Testis (tissue), 2 donors: ENCODE data around the gene MOV10L1.

ENCODE experiments used
- POLR2A ChIP-seq: fragments of 450-650 bp; IDR thresholded peaks from one replicate; pipeline ENCODE4 v1.6.1; 2017; ENCODE audit warnings: antibody characterized with exemption, mild to moderate bottlenecking, moderate library complexity
- TF ChIP-seq, protein P1 (sequence below), 3 experiments: fragments of 450-650 bp in 2 of 3; fragments of 200-600 bp in 1 of 3; sonication (generic) in 1 of 3; IDR thresholded peaks; one replicate each; pipeline ENCODE4 v1.5.1; 2016 to 2019; ENCODE audit warnings: antibody characterized with exemption in 3 of 3, mild to moderate bottlenecking in 2 of 3, moderate library complexity in 1 of 3

GRCh38 chr22:50123119-50123518 is 33.3 kb downstream of the MOV10L1 start:
- TF ChIP-seq, protein P1, sequence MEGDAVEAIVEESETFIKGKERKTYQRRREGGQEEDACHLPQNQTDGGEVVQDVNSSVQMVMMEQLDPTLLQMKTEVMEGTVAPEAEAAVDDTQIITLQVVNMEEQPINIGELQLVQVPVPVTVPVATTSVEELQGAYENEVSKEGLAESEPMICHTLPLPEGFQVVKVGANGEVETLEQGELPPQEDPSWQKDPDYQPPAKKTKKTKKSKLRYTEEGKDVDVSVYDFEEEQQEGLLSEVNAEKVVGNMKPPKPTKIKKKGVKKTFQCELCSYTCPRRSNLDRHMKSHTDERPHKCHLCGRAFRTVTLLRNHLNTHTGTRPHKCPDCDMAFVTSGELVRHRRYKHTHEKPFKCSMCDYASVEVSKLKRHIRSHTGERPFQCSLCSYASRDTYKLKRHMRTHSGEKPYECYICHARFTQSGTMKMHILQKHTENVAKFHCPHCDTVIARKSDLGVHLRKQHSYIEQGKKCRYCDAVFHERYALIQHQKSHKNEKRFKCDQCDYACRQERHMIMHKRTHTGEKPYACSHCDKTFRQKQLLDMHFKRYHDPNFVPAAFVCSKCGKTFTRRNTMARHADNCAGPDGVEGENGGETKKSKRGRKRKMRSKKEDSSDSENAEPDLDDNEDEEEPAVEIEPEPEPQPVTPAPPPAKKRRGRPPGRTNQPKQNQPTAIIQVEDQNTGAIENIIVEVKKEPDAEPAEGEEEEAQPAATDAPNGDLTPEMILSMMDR (IDR thresholded peaks at IDR 0.05), result no peak
- TF ChIP-seq POLR2A, result no peak
